SK-N-SH (cell line): ENCODE measurements around the gene UBASH3B. TPM values are rescaled to one million over a fixed set of nuclear protein-coding genes. Genes with fewer than 3 reads are reported as not detected.

ENCODE experiments used
- CTCF ChIA-PET: fragments of 300-600, 350-600 bp; formaldehyde crosslinking; extraction: SDS; loops from one replicate; lab custom pipeline; 2021; lab: Yijun Ruan, JAX
- POLR2A ChIA-PET: fragments of 350-600 bp; sonication (Branson Sonifier 250); formaldehyde crosslinking; extraction: SDS; loops from one replicate; lab custom pipeline; 2020; ENCODE audit warnings: antibody characterized with exemption, inconsistent platforms; lab: Yijun Ruan, JAX
- DNase-seq: peaks from one replicate; pipeline ENCODE4 v3.0.0; 2012
- H2AFZ ChIP-seq: fragments of 200-600 bp; sonication (generic); 2 replicates; pipeline ENCODE4 v1.8.1; 2016; ENCODE audit warnings: antibody characterized with exemption, mild to moderate bottlenecking, low read depth
- H3F3A ChIP-seq: fragments of 200-600 bp; sonication (generic); replicated peaks from 2 replicates; pipeline ENCODE3; 2016; ENCODE audit warnings: antibody characterized with exemption, mild to moderate bottlenecking; ENCODE audit not compliant: insufficient read depth
- H3K27ac ChIP-seq, 2 experiments: fragments of 200-500 bp in 1 of 2; fragments of 200-600 bp in 1 of 2; sonication (Bioruptor generic) in 1 of 2; sonication (generic), shearing (Covaris generic) in 1 of 2; 2 replicates each; pipeline versions ENCODE4 v1.5.1 to v1.6.1; 2014 to 2016; ENCODE audit warnings: low read depth in 2 of 2, inconsistent platforms in 1 of 2, low read length in 1 of 2, mild to moderate bottlenecking in 1 of 2, mixed read lengths in 1 of 2
- H3K27me3 ChIP-seq: fragments of 200-600 bp; sonication (generic), shearing (Covaris generic); 2 replicates; pipeline ENCODE4 v1.6.1; 2016; ENCODE audit warnings: mixed run types; ENCODE audit not compliant: insufficient read depth
- H3K36me3 ChIP-seq, 2 experiments: fragments of 200-500 bp in 1 of 2; fragments of 200-600 bp in 1 of 2; sonication (Bioruptor generic) in 1 of 2; sonication (generic) in 1 of 2; replicated peaks in 1 of 2; 2 replicates each; pipeline versions ENCODE3 to v1.5.1; 2014 to 2016; ENCODE audit warnings: low read length in 1 of 2, mild to moderate bottlenecking in 1 of 2; ENCODE audit not compliant: insufficient read depth in 2 of 2, control insufficient read depth in 1 of 2
- H3K4me1 ChIP-seq, 2 experiments: fragments of 200-500 bp in 1 of 2; fragments of 200-600 bp in 1 of 2; sonication (Bioruptor generic) in 1 of 2; sonication (generic), shearing (Covaris generic) in 1 of 2; 2 replicates each; pipeline versions ENCODE4 v1.5.1 to v1.6.1; 2014 to 2016; ENCODE audit warnings: low read depth in 1 of 2, low read length in 1 of 2, mixed run types in 1 of 2; ENCODE audit not compliant: insufficient read depth in 2 of 2, control insufficient read depth in 1 of 2
- H3K4me2 ChIP-seq: fragments of 200-600 bp; sonication (generic), shearing (Covaris generic); 2 replicates; pipeline ENCODE4 v1.6.1; 2017; ENCODE audit warnings: mixed run types
- H3K4me3 ChIP-seq, 2 experiments: fragments of 200-500 bp in 1 of 2; fragments of 200-600 bp in 1 of 2; sonication (Bioruptor generic) in 1 of 2; sonication (generic), shearing (Covaris generic) in 1 of 2; 2 replicates each; pipeline versions ENCODE4 v1.5.1 to v1.8.1; 2014 to 2016; ENCODE audit warnings: low read depth in 2 of 2, inconsistent platforms in 1 of 2, low read length in 1 of 2, mild to moderate bottlenecking in 1 of 2, mixed read lengths in 1 of 2, moderate library complexity in 1 of 2
- H3K79me2 ChIP-seq: fragments of 200-600 bp; sonication (generic); 2 replicates; pipeline ENCODE4 v1.8.1; 2017; ENCODE audit warnings: mild to moderate bottlenecking; ENCODE audit not compliant: insufficient read depth
- H3K9ac ChIP-seq: fragments of 200-600 bp; sonication (generic); 2 replicates; pipeline ENCODE4 v1.6.1; 2017; ENCODE audit warnings: mixed run types
- H3K9me2 ChIP-seq: fragments of 200-600 bp; sonication (generic); 2 replicates; pipeline ENCODE4 v1.6.1; 2017; ENCODE audit warnings: mixed run types
- H3K9me3 ChIP-seq: fragments of 200-600 bp; sonication (generic); 2 replicates; pipeline ENCODE4 v1.6.1; 2017; ENCODE audit warnings: mixed run types, mild to moderate bottlenecking, moderate library complexity
- H4K20me1 ChIP-seq: fragments of 200-600 bp; sonication (generic); 2 replicates; pipeline ENCODE4 v1.6.1; 2017; ENCODE audit warnings: mild to moderate bottlenecking, mixed run types; ENCODE audit not compliant: insufficient read depth
- ELF1 ChIP-seq: IDR thresholded peaks from 2 replicates; pipeline ENCODE4 v1.4.0; 2012
- EZH2phosphoT487 ChIP-seq: fragments of 200-600 bp; sonication (generic); IDR thresholded peaks from 2 replicates; pipeline ENCODE4 v1.6.1; 2017; ENCODE audit warnings: low read depth, mixed run types, mild to moderate bottlenecking, antibody characterized with exemption, moderate library complexity, borderline replicate concordance
- JUND ChIP-seq: IDR thresholded peaks from 2 replicates; pipeline ENCODE4 v1.4.0; 2012
- SIN3A ChIP-seq: IDR thresholded peaks from 2 replicates; pipeline ENCODE4 v1.6.1; 2012; ENCODE audit warnings: low read depth, mild to moderate bottlenecking, low read length, moderate library complexity, borderline replicate concordance
- TEAD4 ChIP-seq: IDR thresholded peaks from 2 replicates; pipeline ENCODE4 v1.4.0; 2012; ENCODE audit warnings: mild to moderate bottlenecking, borderline replicate concordance; ENCODE audit not compliant: insufficient read depth
- WGBS: methylation state at CpG from one replicate; pipeline ENCODE4 v1.1.6; 2017; ENCODE audit warnings: low lambda C conversion rate; 5-methylcytosine and 5-hydroxymethylcytosine counted together
- polyA plus RNA-seq, 3 experiments: library from polyadenylated mRNA; depleted of rRNA; stranded (reverse); fragments of >200 nt; gene quantifications; 2 replicates each; pipeline ENCODE4 v1.2.3, GENCODE V29; 2012
- TF ChIP-seq, protein P1 (sequence below): fragments of 150-350 bp; IDR thresholded peaks from 2 replicates; pipeline ENCODE4 v1.6.1; 2017; ENCODE audit warnings: antibody characterized with exemption, low read length, low read depth, borderline replicate concordance
- TF ChIP-seq, protein P2 (sequence below): IDR thresholded peaks from 2 replicates; pipeline ENCODE4 v1.6.1; 2012; ENCODE audit warnings: mild to moderate bottlenecking, low read depth, low read length, moderate library complexity
- TF ChIP-seq, protein P3 (sequence below): IDR thresholded peaks from 2 replicates; pipeline ENCODE4 v1.4.0; 2012; ENCODE audit warnings: low read depth, borderline replicate concordance

UBASH3B gene
- polyA plus RNA-seq, 1 of the 3 experiments (the other 2 are of a cell fraction): 10.4 TPM

DNA sequence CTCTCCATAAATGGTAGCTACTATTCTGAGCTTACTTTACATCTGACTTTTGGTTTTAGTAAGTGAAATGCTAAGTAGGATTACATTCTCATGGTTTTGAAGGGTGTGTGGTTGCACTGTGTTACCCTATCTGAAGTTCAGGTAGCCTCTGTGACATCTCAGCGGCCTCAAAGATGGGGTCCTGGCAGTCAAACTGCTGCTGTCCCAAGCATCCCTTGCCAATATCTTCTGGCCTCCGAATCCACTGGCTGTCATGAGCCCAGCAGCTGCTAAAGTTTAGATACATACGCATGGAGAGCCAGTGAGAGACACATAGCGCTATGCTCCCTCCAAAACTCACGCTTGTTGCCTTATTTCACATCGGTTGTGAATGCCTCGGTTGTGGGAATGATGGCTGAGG, 34.9 kb downstream of the UBASH3B start:
- DNase-seq: no peak
- Histone ChIP-seq H3F3A (peaks cover 3% of the 10 kb centered on the region), H2AFZ (no peak overlapping the region), H3K9ac (no peak overlapping the region), H3K4me1 (peaks cover 5 to 10% of the 10 kb centered on the region in 2 experiments; a peak in 2 of 4 replicates), H3K9me3 (no peaks in the 10 kb centered on the region), H3K4me3 (no peak overlapping the region), H3K27ac (no peak overlapping the region), H3K9me2 (no peaks in the 10 kb centered on the region), H4K20me1 (no peaks in the 10 kb centered on the region), H3K36me3 (peaks cover 0 to 8% of the 10 kb centered on the region in 2 experiments), H3K4me2 (peak overlapping the region; percentile 31), H3K79me2 (peaks cover 62% of the 10 kb centered on the region; the same call in 1 of the 2 replicates), H3K27me3 (no peaks in the 10 kb centered on the region)
- POLR2A ChIA-PET: no interaction called here
- 96% methylated on average over 7 of the region's 7 CpGs for WGBS
- TF ChIP-seq ELF1 (no peak), TEAD4 (no peak), EZH2phosphoT487 (no peak), SIN3A (no peak), JUND (no peak)
- TF ChIP-seq, protein P1, sequence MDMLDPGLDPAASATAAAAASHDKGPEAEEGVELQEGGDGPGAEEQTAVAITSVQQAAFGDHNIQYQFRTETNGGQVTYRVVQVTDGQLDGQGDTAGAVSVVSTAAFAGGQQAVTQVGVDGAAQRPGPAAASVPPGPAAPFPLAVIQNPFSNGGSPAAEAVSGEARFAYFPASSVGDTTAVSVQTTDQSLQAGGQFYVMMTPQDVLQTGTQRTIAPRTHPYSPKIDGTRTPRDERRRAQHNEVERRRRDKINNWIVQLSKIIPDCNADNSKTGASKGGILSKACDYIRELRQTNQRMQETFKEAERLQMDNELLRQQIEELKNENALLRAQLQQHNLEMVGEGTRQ: no peak
- TF ChIP-seq, protein P2, sequence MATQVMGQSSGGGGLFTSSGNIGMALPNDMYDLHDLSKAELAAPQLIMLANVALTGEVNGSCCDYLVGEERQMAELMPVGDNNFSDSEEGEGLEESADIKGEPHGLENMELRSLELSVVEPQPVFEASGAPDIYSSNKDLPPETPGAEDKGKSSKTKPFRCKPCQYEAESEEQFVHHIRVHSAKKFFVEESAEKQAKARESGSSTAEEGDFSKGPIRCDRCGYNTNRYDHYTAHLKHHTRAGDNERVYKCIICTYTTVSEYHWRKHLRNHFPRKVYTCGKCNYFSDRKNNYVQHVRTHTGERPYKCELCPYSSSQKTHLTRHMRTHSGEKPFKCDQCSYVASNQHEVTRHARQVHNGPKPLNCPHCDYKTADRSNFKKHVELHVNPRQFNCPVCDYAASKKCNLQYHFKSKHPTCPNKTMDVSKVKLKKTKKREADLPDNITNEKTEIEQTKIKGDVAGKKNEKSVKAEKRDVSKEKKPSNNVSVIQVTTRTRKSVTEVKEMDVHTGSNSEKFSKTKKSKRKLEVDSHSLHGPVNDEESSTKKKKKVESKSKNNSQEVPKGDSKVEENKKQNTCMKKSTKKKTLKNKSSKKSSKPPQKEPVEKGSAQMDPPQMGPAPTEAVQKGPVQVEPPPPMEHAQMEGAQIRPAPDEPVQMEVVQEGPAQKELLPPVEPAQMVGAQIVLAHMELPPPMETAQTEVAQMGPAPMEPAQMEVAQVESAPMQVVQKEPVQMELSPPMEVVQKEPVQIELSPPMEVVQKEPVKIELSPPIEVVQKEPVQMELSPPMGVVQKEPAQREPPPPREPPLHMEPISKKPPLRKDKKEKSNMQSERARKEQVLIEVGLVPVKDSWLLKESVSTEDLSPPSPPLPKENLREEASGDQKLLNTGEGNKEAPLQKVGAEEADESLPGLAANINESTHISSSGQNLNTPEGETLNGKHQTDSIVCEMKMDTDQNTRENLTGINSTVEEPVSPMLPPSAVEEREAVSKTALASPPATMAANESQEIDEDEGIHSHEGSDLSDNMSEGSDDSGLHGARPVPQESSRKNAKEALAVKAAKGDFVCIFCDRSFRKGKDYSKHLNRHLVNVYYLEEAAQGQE: no peak
- TF ChIP-seq, protein P3, sequence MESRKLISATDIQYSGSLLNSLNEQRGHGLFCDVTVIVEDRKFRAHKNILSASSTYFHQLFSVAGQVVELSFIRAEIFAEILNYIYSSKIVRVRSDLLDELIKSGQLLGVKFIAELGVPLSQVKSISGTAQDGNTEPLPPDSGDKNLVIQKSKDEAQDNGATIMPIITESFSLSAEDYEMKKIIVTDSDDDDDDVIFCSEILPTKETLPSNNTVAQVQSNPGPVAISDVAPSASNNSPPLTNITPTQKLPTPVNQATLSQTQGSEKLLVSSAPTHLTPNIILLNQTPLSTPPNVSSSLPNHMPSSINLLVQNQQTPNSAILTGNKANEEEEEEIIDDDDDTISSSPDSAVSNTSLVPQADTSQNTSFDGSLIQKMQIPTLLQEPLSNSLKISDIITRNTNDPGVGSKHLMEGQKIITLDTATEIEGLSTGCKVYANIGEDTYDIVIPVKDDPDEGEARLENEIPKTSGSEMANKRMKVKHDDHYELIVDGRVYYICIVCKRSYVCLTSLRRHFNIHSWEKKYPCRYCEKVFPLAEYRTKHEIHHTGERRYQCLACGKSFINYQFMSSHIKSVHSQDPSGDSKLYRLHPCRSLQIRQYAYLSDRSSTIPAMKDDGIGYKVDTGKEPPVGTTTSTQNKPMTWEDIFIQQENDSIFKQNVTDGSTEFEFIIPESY: no peak
- CTCF ChIA-PET: interaction anchor here (0.9 to 1.8 kb wide), 3 partner anchors 22 to 91 kb away, joined by 3 to 4 read pairs (median 4); no protein-coding TSS in a partner anchor
